Natural killer cell treated with Interleukin-12 subunit alpha and Interleukin-12 subunit beta and Interleukin-15 and Interleukin-18, amount 100 ng/mL, for 72 hours (primary cell): ENCODE results near the gene MYO18A. TPM values are rescaled to one million over a fixed set of nuclear protein-coding genes. Genes with fewer than 3 reads are reported as not detected.

Experiments
- ATAC-seq, 2 donors: fragments of 150-1000 bp; cut with Tn5 transposase in 1 of 2; sonication (Bioruptor Pico), chemical (Tn5 transposase) in 1 of 2; 2 replicates each; pipeline ENCODE4 v1.10.0; 2021
- DNase-seq: peaks from one replicate; pipeline ENCODE4 v3.0.0; 2022; ENCODE audit warnings: low spot score
- H3K27ac Mint-ChIP-seq, 2 donors: 1 replicate in 1 of 2; 2 replicates in 1 of 2; pipeline ENCODE4 v1.8.0; 2022; ENCODE audit warnings: mixed read lengths in 2 of 2, mild to moderate bottlenecking in 1 of 2, moderate library complexity in 1 of 2
- H3K27me3 Mint-ChIP-seq, 2 donors: 1 replicate in 1 of 2; 2 replicates in 1 of 2; pipeline ENCODE4 v1.8.0; 2022; ENCODE audit warnings: mixed read lengths in 2 of 2
- H3K36me3 Mint-ChIP-seq: one replicate; pipeline ENCODE4 v1.8.0; 2022; ENCODE audit warnings: mixed read lengths
- H3K4me1 Mint-ChIP-seq, 2 donors: 1 replicate in 1 of 2; 2 replicates in 1 of 2; pipeline ENCODE4 v1.8.0; 2022; ENCODE audit warnings: low read depth in 2 of 2, mixed read lengths in 2 of 2, mild to moderate bottlenecking in 1 of 2
- H3K4me3 Mint-ChIP-seq: one replicate; pipeline ENCODE4 v1.8.0; 2022; ENCODE audit warnings: mixed read lengths
- H3K9me3 Mint-ChIP-seq: 2 replicates; pipeline ENCODE4 v1.8.0; 2022; ENCODE audit warnings: mixed read lengths
- total RNA-seq, 2 donors: library from RNA; stranded (reverse); gene quantifications; one replicate each; pipeline ENCODE4 v1.2.3, GENCODE V29; 2022

Gene MYO18A
- total RNA-seq, 2 donors from 2014 or later: 56.7 to 60.9 TPM

DNA sequence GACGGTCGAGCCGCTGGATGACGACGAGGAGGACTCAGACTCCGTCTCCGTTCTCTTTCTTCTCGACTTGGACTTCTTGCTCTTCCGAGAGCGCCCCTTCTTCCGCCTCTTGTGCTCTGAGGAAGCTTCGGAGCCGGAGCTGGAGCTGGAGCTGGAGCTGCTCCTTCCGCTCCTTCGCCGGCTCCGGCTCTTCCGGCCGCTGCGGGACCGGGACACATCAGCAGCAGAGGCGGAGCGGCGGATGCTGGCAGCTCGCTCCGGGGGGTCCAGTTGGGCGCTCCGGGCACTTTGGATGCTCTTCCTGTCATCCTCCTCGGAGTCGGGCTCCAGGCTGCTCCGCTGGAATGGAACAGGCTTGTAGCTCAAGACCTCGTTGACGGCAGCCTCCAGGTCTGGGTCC lies 100.3 kb downstream of the MYO18A start:
- no peak for DNase-seq
- H3K4me3 Mint-ChIP-seq: no peak overlapping the region
- no peaks in the 10 kb centered on the region for H3K9me3 Mint-ChIP-seq
- ATAC-seq: no peak
- no peak overlapping the region for H3K27ac Mint-ChIP-seq
- H3K27me3 Mint-ChIP-seq: no peaks in the 10 kb centered on the region
- peaks cover 4 to 7% of the 10 kb centered on the region in 2 donors for H3K4me1 Mint-ChIP-seq
- H3K36me3 Mint-ChIP-seq: no peaks in the 10 kb centered on the region

- ATAC-seq: no peak
- Mint-ChIP-seq H3K27ac (no peak overlapping the region), H3K9me3 (no peaks in the 10 kb centered on the region), H3K4me1 (peaks cover 4 to 11% of the 10 kb centered on the region in 2 donors), H3K27me3 (no peaks in the 10 kb centered on the region), H3K36me3 (no peaks in the 10 kb centered on the region), H3K4me3 (no peak overlapping the region)
- no peak for DNase-seq
Measured at GRCh38 chr17:29079433-29079832, 100.8 kb downstream of the MYO18A start.

GRCh38 chr17:29078183-29079045 lies 101.8 kb downstream of the MYO18A start:
- H3K4me1 Mint-ChIP-seq: peaks cover 4 to 13% of the 10 kb centered on the region in 2 donors

GRCh38 chr17:29077320-29077719 lies 102.9 kb downstream of the MYO18A start:
- no peak for ATAC-seq
- Mint-ChIP-seq H3K9me3 (no peaks in the 10 kb centered on the region), H3K27me3 (no peaks in the 10 kb centered on the region), H3K4me3 (no peak overlapping the region), H3K4me1 (peaks cover 4 to 21% of the 10 kb centered on the region in 2 donors), H3K27ac (no peak overlapping the region), H3K36me3 (no peaks in the 10 kb centered on the region)
- no peak for DNase-seq

More at GRCh38 chr17:29078183-29079045, 101.8 kb downstream of the MYO18A start:
- Mint-ChIP-seq H3K9me3 (no peaks in the 10 kb centered on the region), H3K27me3 (no peaks in the 10 kb centered on the region), H3K36me3 (no peaks in the 10 kb centered on the region), H3K27ac (no peak overlapping the region), H3K4me3 (no peak overlapping the region)
- ATAC-seq (no peak), DNase-seq (no peak)

DNA sequence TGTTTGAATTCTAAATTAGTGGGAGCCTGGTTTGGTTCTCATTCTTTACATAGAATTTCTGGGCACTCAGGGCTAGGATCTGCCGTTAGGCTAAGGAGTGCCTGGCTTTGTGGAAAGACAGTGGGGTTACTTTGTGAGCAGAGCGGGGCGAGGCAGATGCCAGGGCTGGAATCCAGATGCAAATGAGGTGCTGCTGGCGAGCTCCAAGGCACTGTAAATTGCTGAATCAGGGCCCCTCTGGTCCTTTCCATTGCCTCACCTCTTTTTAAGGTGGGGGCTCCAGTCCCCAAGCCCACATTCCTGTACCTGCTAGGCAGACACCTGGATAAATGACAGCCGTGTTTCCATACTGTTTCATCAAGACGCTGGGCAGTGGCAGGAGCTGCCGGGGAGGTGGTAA lies 103.5 kb downstream of the MYO18A start:
- H3K9me3 Mint-ChIP-seq: no peaks in the 10 kb centered on the region

GRCh38 chr17:29076087-29076486 lies 104.1 kb downstream of the MYO18A start:
- Mint-ChIP-seq H3K4me1 (peaks cover 4 to 21% of the 10 kb centered on the region in 2 donors), H3K36me3 (no peaks in the 10 kb centered on the region), H3K9me3 (no peaks in the 10 kb centered on the region), H3K27me3 (no peaks in the 10 kb centered on the region), H3K27ac (no peak overlapping the region), H3K4me3 (no peak overlapping the region)
- no peak for DNase-seq
- ATAC-seq: no peak

More for the DNA sequence above, 103.5 kb downstream of the MYO18A start:
- Mint-ChIP-seq H3K27ac (no peak overlapping the region), H3K4me3 (no peak overlapping the region), H3K4me1 (peaks cover 4 to 21% of the 10 kb centered on the region in 2 donors), H3K36me3 (no peaks in the 10 kb centered on the region), H3K27me3 (no peaks in the 10 kb centered on the region)
- no peak for DNase-seq
- ATAC-seq: no peak

- ATAC-seq: peak; percentile 58 to 78
- no peak overlapping the region for H3K27ac Mint-ChIP-seq
Measured at GRCh38 chr17:29074488-29074887, 105.7 kb downstream of the MYO18A start.

GRCh38 chr17:29073520-29073919 lies 106.7 kb downstream of the MYO18A start:
- ATAC-seq (no peak), DNase-seq (no peak)
- no peaks in the 10 kb centered on the region for H3K9me3 Mint-ChIP-seq
- no peak overlapping the region for H3K27ac Mint-ChIP-seq
- no peaks in the 10 kb centered on the region for H3K27me3 Mint-ChIP-seq
- H3K4me1 Mint-ChIP-seq: peaks cover 4 to 25% of the 10 kb centered on the region in 2 donors
- H3K36me3 Mint-ChIP-seq: no peaks in the 10 kb centered on the region
- no peak overlapping the region for H3K4me3 Mint-ChIP-seq

More at GRCh38 chr17:29074488-29074887, 105.7 kb downstream of the MYO18A start:
- Mint-ChIP-seq H3K4me1 (peaks cover 4 to 25% of the 10 kb centered on the region in 2 donors), H3K4me3 (no peak overlapping the region), H3K27me3 (no peaks in the 10 kb centered on the region), H3K9me3 (no peaks in the 10 kb centered on the region), H3K36me3 (no peaks in the 10 kb centered on the region)
- DNase-seq: no peak

GRCh38 chr17:29073045-29073444 lies 107.2 kb downstream of the MYO18A start:
- Mint-ChIP-seq H3K4me3 (no peak overlapping the region), H3K9me3 (no peaks in the 10 kb centered on the region), H3K36me3 (no peaks in the 10 kb centered on the region), H3K27ac (peak overlapping the region in 1 of 2 donors; percentile 30), H3K27me3 (no peaks in the 10 kb centered on the region), H3K4me1 (peaks cover 4 to 25% of the 10 kb centered on the region in 2 donors)
- ATAC-seq (no peak), DNase-seq (no peak)

DNA sequence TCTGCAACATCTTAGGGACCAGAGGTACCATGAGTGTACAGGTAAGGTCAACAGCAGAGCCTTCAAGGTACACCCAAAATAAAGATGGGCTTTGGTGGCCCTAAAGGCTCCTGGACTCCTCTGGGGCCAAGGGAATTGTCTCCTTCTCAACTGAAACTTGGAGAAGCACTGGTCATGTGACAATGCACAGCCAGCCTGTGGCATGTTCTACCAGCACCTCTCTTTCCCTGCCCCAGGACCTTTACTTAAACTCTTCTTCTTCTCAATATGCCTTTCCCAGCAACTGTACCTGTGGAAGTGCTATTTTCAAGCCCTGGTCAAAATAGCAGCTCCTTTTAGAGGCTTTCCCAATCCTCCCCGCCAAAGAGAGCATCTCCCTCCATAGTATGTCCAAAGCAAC lies 108.9 kb downstream of the MYO18A start:
- Mint-ChIP-seq H3K4me3 (no peak overlapping the region), H3K4me1 (peaks cover 4 to 22% of the 10 kb centered on the region in 2 donors), H3K36me3 (no peaks in the 10 kb centered on the region), H3K27ac (peak overlapping the region in 1 of 2 donors; percentile 6), H3K27me3 (no peaks in the 10 kb centered on the region), H3K9me3 (no peaks in the 10 kb centered on the region)
- ATAC-seq (no peak), DNase-seq (no peak)

GRCh38 chr17:29070781-29071180 lies 109.4 kb downstream of the MYO18A start:
- Mint-ChIP-seq H3K27ac (no peak overlapping the region), H3K4me3 (no peak overlapping the region), H3K36me3 (no peaks in the 10 kb centered on the region), H3K4me1 (peaks cover 3 to 20% of the 10 kb centered on the region in 2 donors), H3K9me3 (no peaks in the 10 kb centered on the region), H3K27me3 (no peaks in the 10 kb centered on the region)
- ATAC-seq: no peak
- DNase-seq: no peak

DNA sequence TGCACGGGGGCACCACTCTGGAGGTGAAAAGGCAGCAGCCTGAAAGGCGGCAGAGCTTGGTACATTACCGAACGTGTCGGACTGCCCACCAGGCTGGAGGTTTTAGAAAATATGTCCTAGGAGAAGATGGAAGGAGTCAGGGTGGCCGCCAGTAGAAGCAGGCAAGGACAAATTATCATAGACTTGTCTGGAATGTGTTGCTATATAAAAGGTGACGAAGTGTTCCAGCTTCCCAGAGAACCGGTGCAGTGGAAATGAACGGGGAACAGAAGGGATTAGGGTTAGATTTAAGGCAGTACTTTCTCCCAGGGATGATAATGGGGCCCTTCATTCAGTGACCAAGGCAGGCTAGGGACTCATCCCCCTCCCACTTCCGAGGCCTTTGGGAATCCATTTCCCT lies 109.9 kb downstream of the MYO18A start:
- Mint-ChIP-seq H3K36me3 (no peaks in the 10 kb centered on the region), H3K4me3 (no peak overlapping the region), H3K4me1 (peaks cover 0 to 18% of the 10 kb centered on the region in 2 donors), H3K27me3 (no peaks in the 10 kb centered on the region), H3K27ac (no peak overlapping the region), H3K9me3 (no peaks in the 10 kb centered on the region)
- no peak for ATAC-seq
- no peak for DNase-seq

GRCh38 chr17:29069526-29070041 lies 110.6 kb downstream of the MYO18A start:
- Mint-ChIP-seq H3K9me3 (no peaks in the 10 kb centered on the region), H3K4me3 (no peak overlapping the region), H3K36me3 (no peaks in the 10 kb centered on the region), H3K27ac (no peak overlapping the region), H3K27me3 (no peaks in the 10 kb centered on the region), H3K4me1 (peaks cover 0 to 16% of the 10 kb centered on the region in 2 donors)
- DNase-seq (no peak), ATAC-seq (no peak)

GRCh38 chr17:29068818-29069217 lies 111.4 kb downstream of the MYO18A start:
- H3K36me3 Mint-ChIP-seq: no peaks in the 10 kb centered on the region

More at GRCh38 chr17:29068818-29069217, 111.4 kb downstream of the MYO18A start:
- H3K27ac Mint-ChIP-seq: no peak overlapping the region
- no peaks in the 10 kb centered on the region for H3K27me3 Mint-ChIP-seq
- H3K4me3 Mint-ChIP-seq: no peak overlapping the region
- H3K4me1 Mint-ChIP-seq: peaks cover 0 to 13% of the 10 kb centered on the region in 2 donors
- no peaks in the 10 kb centered on the region for H3K9me3 Mint-ChIP-seq
- DNase-seq (no peak), ATAC-seq (no peak)
